ENCODE measurements around the gene GMDS.

GRCh38 chr6:1865585-1865984 lies 379.8 kb downstream of the GMDS start:
- TF ChIP-seq IRF1 (CRISPR knock-in tag; IDR thresholded peaks at IDR 0.05) (no peak), CTCF (IDR thresholded peaks at IDR 0.05) (no peak), CREB1 (CRISPR knock-in tag; IDR thresholded peaks at IDR 0.05) (no peak), E2F4 (CRISPR knock-in tag; IDR thresholded peaks at IDR 0.05; ENCODE audit: borderline replicate concordance, low read depth) (no peak), FOXK1 (CRISPR knock-in tag; IDR thresholded peaks at IDR 0.05) (no peak), MLX (CRISPR knock-in tag; IDR thresholded peaks at IDR 0.05) (no peak), AFF4 (CRISPR knock-in tag; IDR thresholded peaks at IDR 0.05; ENCODE audit: borderline replicate concordance) (no peak), SP1 (CRISPR knock-in tag; conservative IDR thresholded peaks at IDR 0.05) (no peak), ATF2 (CRISPR knock-in tag; IDR thresholded peaks at IDR 0.05; ENCODE audit: borderline replicate concordance, low read depth) (no peak), NR2C2 (CRISPR knock-in tag; IDR thresholded peaks at IDR 0.05) (no peak), CREM (CRISPR knock-in tag; IDR thresholded peaks at IDR 0.05) (no peak), TCF7 (CRISPR knock-in tag; IDR thresholded peaks at IDR 0.05; ENCODE audit: low read depth) (no peak), ZNF263 (CRISPR knock-in tag; IDR thresholded peaks at IDR 0.05; ENCODE audit: low read depth) (no peak)

Measured in WTC11 (cell line).